GM18907 (cell line): Measurements from ENCODE around the gene AFF3.
"Not testable (repeated sequence)": the region's sequence is repeated elsewhere in the genome, so short reads cannot be mapped to it uniquely, and the experiment has no call there.

Experiments
- ATAC-seq: cut with Tn5 transposase; IDR thresholded peaks from one replicate; pipeline ENCODE4 v1.9.1; 2021; ENCODE audit warnings: mild to moderate bottlenecking, moderate library complexity; ENCODE audit not compliant: unreplicated experiment

Gene AFF3

DNA sequence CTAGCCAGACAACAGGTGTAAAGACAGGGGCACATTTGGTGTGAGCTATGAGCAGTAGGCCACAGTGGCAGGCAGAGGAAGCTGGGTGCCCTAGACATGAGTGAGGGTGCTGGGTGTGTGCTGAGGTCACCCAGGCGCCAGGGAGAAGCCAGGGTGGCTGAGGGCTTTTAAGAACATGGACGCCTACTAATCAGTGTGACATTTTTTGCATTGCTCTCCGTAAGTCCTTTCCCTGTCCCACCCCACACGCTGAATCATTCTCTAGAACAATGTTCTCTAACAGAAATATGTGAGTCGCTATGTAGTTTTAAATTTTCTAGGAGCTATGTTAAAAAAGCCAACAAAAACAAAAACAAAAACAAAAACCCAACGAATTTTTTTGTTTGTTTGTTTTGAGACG lies 448.1 kb downstream of the AFF3 start:
- no peak for ATAC-seq

DNA sequence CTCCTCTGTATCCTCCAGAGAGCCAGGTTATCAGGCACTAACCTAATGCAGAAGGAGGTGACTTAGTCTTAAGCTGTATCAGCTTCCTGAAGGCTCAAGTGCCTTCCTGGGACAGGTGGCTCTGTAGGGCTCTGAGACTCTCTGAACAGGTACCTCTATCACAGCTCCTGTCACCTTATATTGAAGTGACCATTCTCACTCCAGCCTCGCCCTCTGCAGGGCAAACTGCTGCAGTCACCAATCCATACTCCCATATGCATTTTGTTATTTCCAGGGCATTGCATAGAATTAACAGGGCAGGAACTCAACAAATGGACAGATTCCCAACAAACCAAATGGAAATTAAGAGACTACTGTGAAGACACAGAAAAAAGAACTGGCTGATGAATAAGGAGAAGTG lies 449.6 kb downstream of the AFF3 start:
- ATAC-seq: no peak

DNA sequence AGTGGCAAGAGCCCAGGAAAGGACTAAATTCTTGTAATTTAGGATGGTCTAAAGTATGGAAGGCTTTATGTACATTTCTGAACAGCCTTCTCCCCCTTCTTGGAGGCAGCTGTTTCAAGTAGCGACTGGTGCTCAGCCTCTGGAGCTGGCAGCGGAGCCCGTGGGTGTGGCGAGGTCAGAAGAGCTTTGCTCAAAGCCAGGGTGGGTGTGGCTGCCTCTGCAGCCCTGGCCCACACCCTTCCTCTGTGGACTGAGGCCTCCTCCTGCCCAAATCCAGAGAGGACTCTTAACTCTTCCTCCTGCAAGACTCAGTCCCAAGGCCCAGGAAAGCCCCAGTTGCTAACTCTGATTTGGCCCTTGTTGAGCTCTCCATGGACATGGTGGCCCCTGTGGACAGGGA lies 450.5 kb downstream of the AFF3 start:
- no peak for ATAC-seq

DNA sequence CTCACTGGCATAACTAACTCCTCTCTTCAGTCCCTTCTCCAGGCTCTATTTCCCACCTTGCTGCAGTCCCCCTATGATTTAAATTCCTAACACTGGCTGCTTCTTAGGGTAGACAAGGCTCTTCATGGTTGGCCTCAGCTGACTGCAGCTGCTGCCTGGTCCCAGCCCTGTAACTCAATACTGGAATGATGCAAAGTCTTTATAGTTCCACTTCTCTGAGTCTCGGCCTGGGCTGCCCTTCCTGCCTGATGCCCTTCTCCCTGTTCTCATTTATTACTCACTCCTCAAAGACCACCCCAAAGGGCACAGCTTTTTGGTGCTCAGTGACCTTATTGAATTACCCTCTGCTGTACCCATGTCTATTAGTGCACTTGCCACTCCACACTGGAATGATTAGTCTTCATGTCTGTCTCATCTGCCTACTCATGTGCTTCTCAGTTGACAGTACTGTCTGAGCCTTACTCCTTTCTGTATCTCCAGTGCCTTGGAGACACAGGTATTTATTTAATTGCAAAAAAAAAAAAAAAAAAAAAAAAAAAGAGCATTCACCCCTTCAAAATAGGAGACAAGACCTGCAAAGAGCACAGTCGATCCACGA lies 453.1 kb downstream of the AFF3 start:
- ATAC-seq: no peak

DNA sequence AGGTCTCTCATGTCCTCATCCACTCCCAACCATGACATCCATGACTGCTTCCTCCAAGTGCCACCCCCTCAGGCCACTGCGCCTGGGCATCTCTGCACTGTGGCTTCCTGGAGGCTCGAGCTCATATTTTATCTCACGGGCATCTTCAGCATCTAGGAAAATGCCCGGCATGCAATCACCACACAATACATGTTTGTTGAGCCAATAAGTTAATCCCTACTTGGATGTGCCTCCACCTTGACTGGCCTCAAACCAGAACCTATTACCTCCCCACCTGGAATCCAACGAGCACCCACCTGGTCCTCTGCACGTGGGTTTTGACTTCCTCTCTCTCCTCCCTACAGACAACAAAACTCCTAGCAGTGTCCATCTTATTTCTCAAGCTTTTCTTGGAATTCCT lies 453.7 kb downstream of the AFF3 start:
- no peak for ATAC-seq

DNA sequence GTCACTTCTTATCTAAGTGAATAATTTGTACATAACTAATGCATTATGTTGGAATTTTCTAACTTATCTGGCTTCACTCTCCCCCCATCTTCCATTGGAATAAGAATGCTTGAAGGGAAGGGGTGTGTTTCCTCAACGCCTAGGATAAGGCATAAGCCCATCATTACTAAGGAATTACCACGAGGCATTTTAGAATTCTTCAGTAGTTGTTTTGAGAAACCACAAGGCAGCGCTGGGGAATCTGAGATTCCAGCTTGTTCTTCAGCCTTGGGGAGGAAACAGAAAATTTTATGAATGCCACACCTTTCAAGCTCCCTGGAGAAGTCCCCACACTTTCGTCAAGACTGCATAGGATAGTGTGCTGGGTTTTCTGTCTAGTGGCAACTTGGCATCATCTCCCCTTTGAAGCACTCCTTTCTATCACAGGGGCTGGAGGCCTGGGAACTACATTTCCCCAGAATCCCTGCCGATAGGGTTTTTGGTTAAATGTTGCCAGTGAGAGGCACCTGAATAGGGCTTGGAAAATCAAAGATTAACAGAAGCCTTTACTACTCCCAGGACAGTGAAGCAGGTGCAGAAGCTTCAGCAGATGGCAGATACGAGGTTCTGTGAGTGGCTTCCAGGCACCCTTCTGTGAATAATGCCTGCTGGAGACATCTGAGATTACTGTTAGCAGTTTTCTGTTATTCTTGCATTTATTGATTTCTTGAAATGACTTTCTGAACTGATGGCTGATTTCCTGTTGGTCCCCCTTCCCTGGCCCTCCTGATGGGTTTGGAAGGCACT lies 459.9 kb downstream of the AFF3 start:
- no peak for ATAC-seq

DNA sequence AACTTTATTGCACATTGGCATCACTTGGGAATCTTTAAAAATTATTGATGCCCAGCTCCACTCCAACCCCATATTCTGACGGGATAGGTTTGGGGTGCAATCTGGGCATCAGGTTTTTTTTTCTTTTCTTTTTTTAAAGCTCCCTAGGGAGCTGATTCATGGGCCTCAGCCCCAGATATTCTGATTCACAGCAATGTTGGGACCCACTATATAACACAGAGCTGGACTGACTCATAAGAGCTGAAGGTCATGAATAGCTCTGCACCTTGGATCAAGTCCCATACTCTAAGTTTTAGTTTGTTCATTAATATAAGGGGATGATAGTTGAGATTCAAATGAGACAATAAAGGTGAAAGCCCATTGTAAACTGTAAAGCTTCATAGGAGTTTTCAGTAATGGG lies 461.4 kb downstream of the AFF3 start:
- ATAC-seq: no peak

DNA sequence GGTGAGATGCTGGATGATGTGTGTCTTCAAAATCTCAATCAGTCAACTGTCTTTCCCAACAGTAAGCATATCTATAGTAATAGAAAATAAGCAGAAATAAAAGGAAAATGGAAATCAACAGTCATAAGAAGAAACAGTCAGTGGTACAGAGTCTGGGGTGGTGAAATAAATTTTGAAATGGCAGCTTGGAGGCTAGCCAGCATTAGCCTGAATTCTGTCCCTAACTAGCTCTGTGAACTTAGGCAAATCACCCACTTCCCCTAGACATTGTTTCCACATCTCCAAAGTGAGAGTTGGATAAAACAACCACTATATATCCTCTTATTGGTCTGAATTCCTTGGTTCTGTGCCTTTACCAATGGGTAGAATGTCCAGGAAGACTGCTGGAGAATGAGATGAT lies 462.9 kb downstream of the AFF3 start:
- no peak for ATAC-seq

DNA sequence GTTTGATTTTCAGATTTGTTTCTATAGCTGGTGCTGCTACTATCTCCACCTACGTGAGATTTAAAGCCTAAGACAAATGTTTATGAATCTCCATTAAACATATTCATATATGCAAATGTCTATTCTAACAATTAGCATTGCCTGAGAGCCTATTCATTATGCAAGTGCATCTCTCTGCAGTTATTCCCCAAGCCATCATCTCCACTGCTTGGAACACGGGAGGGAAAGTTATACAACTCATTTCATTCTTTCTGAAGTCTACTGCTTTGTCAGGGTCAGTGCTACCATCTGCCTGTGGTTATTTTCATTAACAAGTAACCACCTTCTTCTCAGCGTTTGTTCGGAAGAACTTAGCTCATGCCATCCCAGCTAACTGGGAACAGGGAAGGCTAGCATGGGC lies 463.8 kb downstream of the AFF3 start:
- no peak for ATAC-seq

DNA sequence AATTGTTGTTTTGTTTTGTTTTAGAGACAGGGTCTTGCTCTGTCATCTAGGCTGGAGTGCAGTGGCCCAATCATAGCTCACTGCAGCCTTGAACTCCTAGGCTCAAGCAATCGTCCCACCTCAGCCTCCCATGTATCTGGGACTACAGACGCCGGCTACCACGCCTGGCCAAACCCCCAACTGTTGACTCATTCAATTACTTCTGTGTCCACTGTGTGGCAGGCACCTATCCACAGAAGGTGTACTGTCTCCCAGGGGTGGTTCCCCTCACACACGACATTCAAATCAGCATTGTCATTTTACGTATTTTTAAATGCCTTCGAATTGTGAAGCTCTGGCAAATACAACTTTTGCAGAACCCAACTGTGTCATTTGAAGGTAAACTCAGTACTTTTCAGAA lies 464.6 kb downstream of the AFF3 start:
- no peak for ATAC-seq

DNA sequence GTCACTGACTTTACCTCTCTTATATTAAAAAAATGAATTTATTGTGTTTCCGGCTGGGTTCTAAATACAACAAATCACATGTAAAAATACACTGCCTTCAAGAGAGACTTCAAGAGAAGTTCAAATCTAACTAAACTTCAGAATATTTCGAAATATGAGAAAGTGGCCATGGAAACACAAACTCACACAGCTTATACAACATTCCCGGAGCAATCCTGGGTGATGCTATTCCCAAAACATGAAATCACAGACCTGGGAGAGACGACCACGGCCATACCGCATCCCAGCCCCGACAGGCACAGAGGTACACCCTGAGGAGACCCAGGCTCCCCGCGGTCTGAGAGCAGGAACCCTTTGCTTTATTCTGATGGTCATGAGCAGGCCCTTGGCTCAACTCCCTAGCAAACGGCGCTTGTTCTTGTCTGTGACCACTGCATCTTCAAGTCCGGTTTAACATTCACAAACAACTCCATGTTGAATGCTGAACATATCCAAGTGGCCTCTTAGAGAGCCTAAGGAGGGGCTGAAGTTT lies 467.2 kb downstream of the AFF3 start:
- no peak for ATAC-seq

DNA sequence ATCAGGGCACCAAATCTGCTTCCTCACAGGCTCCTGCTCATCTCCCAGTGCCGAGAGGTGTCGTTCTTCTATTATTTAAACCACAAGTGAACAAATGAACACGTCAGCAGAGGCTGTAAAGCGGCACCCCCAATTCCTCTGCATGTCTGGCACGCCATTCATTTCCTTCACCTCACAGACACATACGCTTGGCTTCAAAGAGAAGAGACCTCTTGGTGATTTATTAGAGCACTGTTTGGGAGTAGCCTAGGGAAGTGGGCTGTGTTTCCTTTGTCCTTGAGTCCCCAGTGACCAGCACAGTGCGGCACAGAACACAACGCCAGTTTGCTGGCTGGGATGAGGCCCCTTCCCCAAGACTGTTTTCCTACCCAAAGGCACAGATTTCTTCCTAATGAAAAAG lies 468.3 kb downstream of the AFF3 start:
- no peak for ATAC-seq

DNA sequence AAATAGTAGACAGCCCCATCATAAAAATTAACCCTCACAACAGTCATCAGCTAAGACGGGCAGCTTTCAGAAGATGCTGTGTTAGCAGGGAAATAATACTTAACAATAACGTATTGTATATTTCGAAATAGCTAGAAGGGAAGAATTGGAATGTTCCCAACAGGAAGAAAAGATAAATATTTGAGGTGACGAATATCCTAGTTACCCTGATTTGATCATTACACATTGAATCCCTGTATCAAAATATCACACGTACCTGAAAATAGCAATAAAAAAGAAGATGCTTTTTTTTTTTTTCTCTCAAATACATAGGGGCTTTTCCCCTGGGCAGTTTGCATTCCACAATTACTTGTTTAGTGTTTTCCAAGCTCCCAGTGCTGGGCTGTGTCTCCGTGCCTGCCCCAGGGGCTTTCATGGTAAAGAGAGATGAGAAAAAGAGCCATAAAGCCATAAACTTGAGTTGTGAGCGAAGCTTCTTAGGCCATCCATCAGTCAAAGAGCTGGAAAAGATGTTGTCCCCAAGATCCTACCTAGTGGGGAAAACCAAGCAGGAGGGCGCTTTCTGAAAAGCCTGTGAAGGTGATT lies 469.5 kb downstream of the AFF3 start:
- no peak for ATAC-seq

DNA sequence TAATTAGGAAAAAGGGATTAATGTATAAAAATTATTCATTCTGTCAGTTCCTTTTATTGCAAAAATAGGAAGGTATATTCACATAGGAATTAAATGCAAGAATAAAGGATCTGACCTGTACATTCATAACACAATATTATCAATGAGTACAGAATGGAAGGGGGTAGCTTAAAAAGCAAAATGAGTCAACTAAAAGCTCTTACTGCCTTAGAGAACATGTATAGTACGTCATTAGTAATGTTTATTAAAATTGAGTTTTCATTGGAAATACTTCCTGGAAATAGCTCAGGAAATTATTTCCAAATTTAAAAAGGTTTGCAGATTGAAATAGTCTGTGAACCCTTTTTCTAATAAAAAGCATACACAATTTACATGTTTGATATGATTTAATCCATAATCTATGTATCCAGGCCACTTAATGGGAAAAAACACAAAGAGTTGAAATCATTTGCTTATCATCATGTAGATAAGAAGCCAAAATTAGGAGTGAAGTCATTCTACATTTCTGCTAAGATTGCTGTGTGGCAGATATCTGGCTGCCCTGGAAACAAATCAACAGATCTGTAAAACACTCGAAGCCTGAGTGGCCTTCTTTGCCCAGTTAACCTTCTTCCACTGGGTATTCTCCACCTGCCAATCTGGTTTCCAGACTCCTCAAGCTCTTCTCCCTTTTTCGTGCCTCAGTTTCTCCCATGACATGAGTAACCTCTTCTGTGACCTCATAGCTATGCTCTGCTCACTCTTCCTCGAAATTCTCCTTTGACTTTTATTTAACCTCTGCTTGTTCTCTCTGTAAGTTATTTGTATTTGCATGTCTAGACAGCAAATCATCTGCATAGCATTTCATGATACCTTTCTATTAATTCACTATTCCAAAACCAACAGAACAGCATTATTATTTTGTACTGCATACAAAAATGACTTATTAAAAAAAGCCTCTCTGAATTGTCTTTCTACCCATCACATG lies 471.3 kb downstream of the AFF3 start:
- no peak for ATAC-seq

DNA sequence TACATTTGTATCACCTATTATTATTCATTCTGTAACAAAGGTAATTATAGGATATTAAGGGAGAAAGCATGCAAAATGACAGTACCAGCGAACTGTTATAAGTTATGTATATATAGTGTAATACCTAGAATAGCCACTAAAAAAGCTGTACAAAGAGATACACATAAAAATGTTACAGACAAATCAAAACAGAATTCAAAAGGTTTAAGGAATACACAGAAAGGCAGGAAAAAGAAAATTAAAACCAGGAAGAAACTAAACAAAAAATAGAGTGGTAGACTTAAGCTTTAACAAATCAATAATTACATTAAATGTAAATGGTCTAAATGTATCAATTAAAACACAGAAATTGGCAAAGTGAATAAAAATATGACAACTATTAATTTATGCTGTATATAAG lies 476.1 kb downstream of the AFF3 start:
- ATAC-seq: no peak

DNA sequence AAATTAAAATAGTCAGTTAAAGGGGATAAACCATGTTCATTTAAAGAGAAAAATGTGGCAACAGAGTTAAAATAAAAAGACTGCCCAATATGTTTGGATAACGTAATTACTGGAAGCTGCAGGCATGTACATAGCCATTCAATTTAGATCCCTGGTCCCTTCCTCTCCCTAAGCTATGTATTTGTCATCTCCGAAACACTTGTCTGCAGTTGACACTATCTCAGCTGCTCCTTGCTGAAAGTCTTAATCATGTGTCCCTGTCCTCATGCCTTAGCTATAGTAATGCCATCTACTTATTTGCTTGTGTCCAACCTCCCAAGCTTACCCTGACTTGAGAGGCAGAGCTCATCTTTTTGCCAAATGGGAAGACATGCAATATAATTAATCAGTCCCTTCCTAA lies 478.7 kb downstream of the AFF3 start:
- ATAC-seq: no peak

DNA sequence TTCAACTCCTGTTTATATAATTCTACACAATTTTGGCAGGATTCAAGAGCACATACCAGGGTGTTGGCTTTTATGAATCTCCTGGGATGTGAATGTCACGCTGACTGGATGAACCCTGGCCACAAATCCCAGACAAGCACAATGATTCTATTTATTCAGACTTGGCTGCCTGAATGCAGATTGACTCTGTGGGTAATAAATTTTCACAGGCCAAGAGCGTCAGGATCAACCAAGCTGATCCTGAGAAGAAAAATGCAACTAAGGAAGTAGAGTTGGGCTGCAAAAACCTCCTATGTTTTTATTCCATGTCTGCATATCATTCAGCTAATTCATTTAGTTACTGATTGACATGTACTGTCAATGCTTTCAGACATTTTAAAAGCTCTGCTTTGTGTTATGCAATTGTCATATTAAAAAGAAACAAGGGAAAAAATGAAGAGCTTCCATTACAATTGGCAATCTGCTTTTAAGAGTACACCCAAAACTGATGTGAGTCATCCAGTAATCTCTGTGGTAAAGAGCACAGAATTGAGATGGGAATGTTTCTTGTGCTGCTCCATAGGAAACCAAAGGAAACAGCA lies 479.5 kb downstream of the AFF3 start:
- no peak for ATAC-seq

DNA sequence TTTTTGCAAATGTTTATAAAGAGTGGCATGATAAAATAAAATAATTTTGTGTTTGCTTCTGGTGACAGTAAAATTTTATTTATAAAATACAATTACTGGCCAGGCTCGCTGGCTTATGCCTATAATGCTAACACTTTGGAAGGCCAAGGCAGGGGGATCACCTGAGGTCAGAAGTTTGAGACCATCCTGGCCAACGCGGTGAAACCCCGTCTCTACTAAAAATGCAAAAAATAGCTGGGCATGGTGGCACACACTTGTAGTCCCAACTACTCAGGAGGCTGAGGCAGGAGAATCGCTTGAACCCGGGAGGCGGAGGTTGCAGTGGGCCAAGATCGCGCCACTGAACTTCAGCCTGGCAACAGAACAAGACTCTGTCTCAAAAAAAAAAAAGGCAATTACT lies 480.6 kb downstream of the AFF3 start:
- ATAC-seq: not testable (repeated sequence)

DNA sequence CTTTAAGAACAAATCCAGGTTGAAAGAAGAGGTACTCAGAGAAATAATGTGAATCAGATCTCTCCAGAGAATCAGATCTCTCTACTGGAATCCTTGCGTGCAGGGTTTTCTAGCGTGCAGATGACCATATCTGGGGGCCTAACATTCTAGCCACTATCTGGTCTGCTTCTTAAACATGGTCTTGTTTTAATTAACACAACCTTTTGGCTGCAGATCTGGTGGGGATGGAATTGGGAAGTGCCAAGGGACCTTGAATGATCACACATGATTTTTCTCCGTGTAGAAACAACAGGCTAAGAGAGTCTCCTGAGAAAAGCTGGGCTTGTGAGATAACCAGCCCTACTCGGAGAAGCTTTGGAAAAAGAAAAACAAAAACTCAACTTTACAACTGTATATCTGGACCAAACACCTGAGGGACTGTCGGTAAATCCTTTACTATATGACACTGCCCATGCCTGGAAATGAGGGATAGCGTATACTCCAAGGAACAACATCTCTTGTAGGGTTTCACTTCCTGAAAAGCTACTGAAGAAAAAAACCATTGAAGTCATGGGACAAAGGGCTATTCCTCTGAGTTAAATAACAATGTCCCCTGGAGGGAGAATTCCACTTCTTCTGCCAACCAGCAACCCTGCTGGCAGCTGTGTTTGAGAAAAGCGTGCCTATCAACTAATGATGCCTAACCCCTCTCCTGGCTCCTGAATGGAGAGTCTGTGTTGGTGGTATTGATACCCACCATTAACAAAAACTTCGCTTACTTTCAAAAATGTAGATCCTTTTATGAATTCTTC lies 481.6 kb downstream of the AFF3 start:
- no peak for ATAC-seq

DNA sequence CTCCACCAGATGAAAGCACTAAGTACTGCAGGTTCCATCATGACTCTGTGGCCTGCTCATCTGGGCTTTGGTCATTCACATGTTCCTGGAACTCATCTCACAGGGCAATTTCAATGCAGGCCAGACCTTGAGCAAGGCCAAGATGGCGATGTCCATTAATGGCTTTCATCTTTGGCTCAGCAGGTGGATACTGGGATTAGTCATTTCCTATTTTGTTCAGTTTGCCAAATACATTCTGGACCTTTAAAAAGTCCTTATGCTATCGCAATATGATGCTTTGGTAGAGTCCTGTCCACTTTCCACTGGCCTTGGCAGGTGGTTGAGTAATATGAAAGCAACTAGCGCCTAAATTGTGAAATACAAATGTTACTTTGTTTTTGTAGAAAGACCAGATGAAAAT lies 482.5 kb downstream of the AFF3 start:
- ATAC-seq: no peak
